NCI-H526 (cell line): ENCODE data around the gene SLC26A11.

ENCODE experiments used
- DNase-seq, 2 experiments: peaks; one replicate each; lab custom pipeline; 2025; lab: John Stamatoyannopoulos, UW

SLC26A11 gene

DNA sequence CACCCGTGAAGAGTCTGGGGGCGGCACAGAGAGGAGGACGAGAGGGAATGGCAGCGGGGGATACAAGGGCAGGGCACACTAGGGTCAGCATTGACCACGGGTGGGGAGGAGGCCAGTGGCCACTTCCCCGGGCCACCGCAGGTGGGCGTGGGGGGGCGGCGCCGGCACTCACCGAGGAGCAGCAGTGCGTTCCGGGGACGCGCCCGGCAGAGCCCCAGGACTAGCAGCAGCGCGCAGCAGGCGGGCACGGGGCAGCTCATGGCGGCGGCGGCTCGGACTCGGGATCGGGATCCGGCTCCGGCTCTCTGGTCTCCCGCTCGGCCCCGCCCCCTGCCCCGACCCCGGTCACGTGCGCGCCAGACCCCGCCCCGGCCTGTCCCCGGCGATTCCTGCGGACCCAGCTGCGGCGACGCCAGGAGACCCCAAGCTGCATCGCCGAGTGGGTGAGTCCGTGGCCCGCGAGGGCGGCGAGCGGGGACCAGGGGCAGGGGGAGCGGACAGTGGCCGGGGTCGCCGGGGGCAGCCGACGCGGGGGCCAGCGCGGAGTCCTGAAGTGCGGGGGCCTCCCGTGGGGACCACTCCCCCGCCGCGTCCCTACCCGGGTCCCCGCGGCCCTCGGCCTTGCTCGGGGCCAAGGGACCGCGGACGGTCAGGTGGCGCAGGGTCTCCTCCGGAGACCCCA lies at the start of gene SLC26A11, which contains the start of gene SGSH:
TSS of gene SLC26A11 (plus strand) at position 374 of the 682 bp plus-strand sequence. CDS start 1,134 bp downstream, outside the sequence.
TSS of gene SGSH (minus strand) at position 280 of the 682 bp plus-strand sequence. CDS start at position 260, 20 bp downstream.
- peak; percentile 45 to 89 for DNase-seq

- DNase-seq: no peak
Measured at GRCh38 chr17:80171681-80172080, 48.5 kb upstream of the SLC26A11 start.

GRCh38 chr17:80173126-80173525 lies 47.1 kb upstream of the SLC26A11 start:
- no peak for DNase-seq

- no peak for DNase-seq
Measured at GRCh38 chr17:80173916-80174315, 46.3 kb upstream of the SLC26A11 start.

GRCh38 chr17:80176757-80177156 lies 43.5 kb upstream of the SLC26A11 start:
- DNase-seq: no peak

DNA sequence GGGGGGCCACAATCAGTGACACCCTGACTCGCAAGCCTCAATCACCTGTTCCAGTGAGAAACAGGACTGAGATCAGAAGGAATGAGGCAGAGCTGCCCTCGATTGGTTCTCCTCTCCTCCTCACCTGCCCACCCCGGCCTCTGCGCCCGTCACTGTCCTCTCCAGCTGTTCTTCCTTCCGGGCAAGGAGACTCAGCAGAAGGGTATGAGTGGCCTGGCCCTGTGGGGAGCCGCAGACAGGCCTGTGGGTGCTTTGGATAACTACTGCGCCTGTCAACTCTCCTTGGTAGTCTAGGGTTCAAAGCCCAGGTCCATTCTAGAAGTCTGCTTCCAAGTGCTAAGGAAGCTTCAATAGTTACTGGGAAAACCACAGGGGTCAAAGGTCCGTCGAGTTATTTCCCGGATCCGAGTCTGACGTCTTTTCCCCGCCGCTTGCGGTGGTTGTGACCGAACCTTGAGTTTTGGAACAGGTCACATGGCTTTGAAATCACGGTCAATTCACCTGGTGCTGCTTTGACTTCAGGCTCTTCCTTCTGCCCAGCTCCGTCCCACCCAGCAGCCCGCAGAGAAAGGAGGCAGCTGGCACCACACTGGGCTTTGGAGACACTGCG lies 42.1 kb upstream of the SLC26A11 start:
- DNase-seq: no peak

GRCh38 chr17:80180192-80180591 lies 40.0 kb upstream of the SLC26A11 start:
- no peak for DNase-seq

GRCh38 chr17:80181431-80181830 lies 38.8 kb upstream of the SLC26A11 start:
- no peak for DNase-seq

GRCh38 chr17:80182118-80182844 lies 37.9 kb upstream of the SLC26A11 start:
- DNase-seq: no peak

GRCh38 chr17:80182845-80183223 lies 37.4 kb upstream of the SLC26A11 start:
- DNase-seq: no peak

- DNase-seq: no peak
Measured at GRCh38 chr17:80183581-80184422, 36.4 kb upstream of the SLC26A11 start.

DNA sequence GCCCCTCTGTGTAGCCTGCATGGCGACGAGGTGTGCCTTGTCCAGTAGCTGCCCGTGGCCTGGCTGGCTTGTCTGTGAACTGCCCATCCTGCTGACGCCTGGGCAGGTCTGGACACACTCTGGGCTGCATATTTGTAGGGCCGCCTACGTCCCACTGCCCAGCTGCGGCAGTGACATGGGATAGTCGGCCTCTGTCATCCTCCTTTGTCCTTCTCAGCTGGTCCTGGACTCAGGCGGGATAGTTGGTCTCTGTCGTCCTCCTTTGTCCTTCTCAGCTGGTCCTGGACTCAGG lies 35.9 kb upstream of the SLC26A11 start:
- DNase-seq: no peak

DNA sequence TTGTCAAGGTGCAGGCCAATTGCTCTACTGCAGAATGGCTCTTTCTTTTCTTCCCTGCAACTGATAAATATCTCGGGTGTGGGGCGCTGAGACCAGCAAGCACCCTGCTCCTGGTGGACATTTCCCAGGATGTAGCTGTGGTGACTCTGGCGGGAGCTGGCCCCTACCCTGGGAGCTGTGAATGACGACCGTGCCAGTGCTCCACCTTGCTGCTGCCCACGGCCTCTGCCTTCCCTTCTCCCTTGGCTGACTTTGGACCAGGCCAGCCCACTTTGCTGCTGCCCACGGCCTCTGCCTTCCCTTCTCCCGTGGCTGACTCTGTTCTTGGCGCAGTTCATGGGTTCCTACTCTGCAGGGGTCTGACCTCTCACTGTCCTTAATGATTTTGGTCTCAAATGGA lies 34.3 kb upstream of the SLC26A11 start:
- DNase-seq: no peak

- no peak for DNase-seq
Measured at GRCh38 chr17:80187090-80187489, 33.1 kb upstream of the SLC26A11 start.

GRCh38 chr17:80187515-80187941 lies 32.7 kb upstream of the SLC26A11 start:
- no peak for DNase-seq

DNA sequence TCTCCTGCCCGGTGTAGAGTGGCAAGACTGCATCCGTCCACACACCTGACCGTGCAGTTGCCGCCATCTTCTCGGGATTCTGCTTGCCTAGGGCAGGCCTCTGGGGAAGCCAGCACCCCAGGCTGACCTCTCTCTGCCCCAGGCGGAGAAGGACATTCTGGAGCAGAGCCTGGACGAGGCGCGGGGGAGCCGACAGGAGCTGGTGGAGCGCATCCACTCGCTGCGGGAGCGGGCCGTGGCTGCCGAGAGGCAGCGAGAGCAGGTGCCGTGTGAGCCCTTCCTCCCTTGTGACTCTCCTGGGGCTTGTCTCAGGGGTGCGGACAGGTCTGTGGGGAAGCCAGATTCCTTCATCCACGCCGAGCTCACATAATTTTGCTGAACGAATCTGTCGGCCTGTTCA lies 30.6 kb upstream of the SLC26A11 start:
- no peak for DNase-seq

GRCh38 chr17:80190716-80191115 lies 29.5 kb upstream of the SLC26A11 start:
- DNase-seq: no peak

DNA sequence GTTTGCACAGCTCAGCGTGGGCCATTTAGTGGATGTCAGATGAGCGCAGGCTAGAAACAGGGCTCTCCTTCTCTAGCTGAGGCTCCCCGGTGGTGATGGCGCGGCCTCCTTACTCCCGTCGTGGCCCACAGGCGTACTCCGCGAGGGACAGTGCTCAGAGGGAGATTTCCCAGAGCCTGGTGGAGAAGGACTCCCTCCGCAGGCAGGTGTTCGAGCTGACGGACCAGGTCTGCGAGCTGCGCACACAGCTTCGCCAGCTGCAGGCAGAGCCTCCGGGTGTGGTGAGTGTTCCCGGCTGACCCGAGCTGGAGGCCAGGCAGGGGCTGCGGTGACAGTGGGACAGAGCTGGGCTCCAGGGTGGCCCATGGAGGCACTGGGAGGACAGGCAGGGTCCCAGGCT lies 29.0 kb upstream of the SLC26A11 start:
- peak in 1 of 2 experiments; percentile 31 for DNase-seq

GRCh38 chr17:80191865-80192661 lies 28.2 kb upstream of the SLC26A11 start:
- no peak for DNase-seq

DNA sequence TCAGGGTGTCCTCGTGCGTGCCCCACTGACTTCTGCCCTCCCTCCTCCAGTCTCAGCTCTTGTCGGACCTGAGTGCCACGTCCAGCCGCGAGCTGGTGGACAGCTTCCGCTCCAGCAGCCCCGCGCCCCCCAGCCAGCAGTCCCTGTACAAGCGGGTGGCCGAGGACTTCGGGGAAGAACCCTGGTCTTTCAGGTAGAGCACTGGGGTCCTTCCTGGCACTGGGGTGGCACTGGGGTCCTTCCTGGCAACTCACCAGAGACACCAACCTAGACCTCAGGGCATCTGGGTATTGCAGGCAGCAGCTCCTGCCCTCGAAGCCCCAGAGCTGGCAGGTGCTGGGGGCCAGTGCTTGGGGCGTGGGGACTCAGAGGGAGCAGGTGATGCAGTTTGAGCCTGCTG lies 25.1 kb upstream of the SLC26A11 start:
- DNase-seq: no peak
